NCI-H226 (cell line): ENCODE results near the gene TRIM39.
"Not testable (repeated sequence)": the region's sequence is repeated elsewhere in the genome, so short reads cannot be mapped to it uniquely, and the experiment has no call there.

Experiments
- DNase-seq: peaks from one replicate; pipeline ENCODE4 v3.0.0-alpha.2; 2015

Gene TRIM39

DNA sequence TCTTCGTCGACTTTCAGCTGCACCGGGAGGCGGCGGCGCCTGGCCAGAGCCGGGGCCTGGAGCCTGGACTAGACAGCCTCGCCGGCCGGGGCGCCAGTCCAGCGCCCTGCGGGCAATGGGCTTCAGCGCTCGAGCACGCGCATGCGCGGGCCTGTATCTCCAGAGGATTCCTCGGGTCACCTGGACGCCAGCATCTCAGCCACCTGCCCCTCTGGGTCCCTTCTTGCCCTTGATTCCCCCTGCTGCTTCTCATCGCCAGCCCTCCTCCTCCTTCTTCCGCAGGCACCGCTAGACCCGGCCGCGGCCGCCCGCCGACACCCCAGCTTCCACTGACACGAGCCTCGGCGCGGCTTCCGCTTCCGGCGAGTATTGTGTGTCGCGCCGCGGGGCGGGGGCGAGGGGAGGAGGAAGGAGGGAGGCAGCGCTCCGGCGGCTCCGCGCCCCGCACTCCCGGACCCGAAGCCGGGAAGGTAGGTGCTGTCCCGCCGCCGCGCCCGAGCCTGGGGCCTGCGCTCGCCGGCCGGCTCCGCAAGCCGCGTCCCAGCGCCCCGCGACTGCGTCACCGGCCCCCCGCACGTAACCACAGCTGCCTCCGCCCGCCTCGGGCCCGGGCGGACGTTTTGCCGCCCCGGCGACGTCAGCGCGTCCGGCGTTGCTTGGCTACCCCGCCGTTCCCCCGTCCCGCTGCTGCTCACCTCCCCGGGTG is at the start of gene TRIM39:
Gene TRIM39, plus strand, starts transcription at position 402 of the 706 bp plus-strand sequence. CDS start 2,391 bp downstream, outside the sequence.
- peak; percentile 83 for DNase-seq

GRCh38 chr6:30280988-30281387 is 45.7 kb upstream of the TRIM39 start:
- not testable (repeated sequence) for DNase-seq

DNA sequence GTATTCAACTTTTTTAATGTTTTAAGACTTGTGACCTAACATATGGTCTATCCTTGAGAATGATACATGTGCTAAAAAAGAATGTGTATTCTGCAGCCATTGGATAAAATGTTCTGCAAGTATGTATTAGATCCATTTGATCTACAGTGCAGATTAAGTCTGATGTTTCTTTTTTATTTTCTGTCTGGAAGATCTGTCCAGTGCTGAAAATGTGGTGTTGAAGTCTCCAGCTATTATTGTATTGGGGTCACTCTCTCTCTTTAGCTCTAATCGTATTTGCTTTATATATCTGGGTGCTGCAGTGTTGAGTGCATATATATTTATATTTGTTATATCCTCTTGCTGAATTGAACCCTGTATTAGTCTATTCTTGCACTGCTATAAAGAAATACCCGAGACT is 44.2 kb upstream of the TRIM39 start:
- DNase-seq, result no peak

GRCh38 chr6:30283761-30284160 is 43.0 kb upstream of the TRIM39 start:
- DNase-seq, result no peak

DNA sequence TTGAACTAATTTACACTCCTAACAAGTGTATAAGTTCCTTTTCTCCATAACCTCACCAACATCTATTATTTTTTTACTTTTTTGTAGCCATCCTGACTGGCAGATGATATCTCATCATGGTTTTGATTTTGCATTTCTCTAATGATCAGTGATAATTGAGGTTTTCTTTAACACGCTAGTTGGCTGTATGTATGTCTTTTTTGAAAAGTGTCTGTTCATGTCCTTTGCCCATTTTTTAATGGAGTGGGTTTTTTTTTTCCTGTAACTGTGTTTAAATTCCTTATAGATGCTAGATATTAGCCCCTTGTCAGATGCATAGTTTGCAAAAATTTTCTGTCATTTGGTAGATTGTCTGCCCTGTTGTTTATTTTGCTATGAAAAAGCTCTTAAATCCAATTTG is 39.6 kb upstream of the TRIM39 start:
- DNase-seq, result no peak

GRCh38 chr6:30295837-30296236 is 30.9 kb upstream of the TRIM39 start:
- DNase-seq, result no peak

GRCh38 chr6:30304002-30304401 is 22.7 kb upstream of the TRIM39 start:
- no peak for DNase-seq

DNA sequence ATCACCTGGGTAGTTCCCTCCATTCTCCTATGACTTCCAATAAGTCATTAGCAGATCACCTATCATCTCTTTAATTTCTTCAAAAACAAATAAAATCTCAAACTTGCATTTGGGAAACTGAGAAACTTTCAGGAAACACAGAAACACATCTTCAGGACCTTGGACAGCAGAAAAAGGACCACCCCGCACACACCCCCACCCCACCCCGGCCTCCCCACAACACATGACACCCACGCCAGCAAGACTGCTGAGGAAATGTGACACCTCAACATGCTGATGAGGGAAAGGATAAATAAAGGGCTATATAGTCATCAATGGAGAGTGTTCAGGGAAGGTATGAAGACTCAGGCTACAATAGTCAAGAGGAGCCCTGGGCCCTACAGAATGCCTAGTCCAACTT is 15.6 kb upstream of the TRIM39 start:
- DNase-seq, result no peak

GRCh38 chr6:30311671-30312070 is 15.1 kb upstream of the TRIM39 start:
- no peak for DNase-seq

DNA sequence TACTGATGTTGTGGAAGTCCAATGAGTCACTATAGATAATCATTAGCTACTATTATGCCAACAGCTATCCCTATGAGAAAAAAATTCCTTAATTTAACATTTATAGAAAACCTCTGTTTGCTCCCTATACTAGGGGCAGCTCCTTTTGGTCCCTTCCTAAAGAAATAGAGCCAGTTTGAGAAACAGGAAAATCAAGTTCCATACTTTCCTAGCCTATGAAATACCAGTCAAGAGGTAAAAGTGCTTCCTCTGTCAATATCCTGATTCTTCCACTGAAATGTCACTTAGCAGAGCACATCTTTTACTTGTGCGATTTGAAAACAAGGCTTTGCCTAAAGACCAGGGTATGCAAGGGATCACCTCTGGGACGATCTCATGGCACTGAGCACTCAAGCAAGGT is 14.5 kb upstream of the TRIM39 start:
- DNase-seq, result no peak

- DNase-seq, result no peak
Observed at GRCh38 chr6:30312676-30313321, 13.9 kb upstream of the TRIM39 start.

- DNase-seq, result no peak
Observed at GRCh38 chr6:30315156-30315555, 11.6 kb upstream of the TRIM39 start.

DNA sequence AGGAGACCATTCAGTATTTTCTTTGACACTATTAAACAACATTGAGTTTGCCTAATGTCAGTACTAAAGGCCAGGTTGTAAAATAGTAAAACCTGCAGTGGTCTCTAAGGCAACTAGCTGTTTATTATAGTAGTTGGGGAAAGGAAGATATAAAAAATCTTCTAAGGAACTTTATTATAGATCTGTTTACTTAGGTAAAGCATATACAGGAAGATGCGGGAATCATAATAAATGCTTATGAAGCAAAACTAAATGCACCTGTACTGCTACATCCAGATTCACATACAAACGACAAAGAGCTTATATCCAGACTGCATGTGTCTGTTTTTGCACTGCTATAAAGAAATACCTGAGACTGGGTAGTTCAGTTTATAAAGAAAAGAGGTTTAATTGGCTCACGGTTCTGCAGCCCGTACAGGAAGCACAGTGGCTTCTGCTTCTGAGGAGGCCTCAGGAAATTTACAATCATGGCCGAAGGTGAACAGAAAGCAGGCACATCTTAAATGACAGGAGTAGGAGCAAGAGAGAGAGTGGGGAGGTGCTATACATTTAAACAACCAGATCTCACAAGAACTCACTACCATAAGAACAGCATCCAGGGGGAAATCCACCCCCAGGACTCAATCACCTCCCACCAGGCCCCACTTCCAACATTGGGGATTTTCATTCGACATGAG is 8.7 kb upstream of the TRIM39 start:
- DNase-seq, result no peak

GRCh38 chr6:30319146-30319835 is 7.4 kb upstream of the TRIM39 start:
- DNase-seq, result no peak

DNA sequence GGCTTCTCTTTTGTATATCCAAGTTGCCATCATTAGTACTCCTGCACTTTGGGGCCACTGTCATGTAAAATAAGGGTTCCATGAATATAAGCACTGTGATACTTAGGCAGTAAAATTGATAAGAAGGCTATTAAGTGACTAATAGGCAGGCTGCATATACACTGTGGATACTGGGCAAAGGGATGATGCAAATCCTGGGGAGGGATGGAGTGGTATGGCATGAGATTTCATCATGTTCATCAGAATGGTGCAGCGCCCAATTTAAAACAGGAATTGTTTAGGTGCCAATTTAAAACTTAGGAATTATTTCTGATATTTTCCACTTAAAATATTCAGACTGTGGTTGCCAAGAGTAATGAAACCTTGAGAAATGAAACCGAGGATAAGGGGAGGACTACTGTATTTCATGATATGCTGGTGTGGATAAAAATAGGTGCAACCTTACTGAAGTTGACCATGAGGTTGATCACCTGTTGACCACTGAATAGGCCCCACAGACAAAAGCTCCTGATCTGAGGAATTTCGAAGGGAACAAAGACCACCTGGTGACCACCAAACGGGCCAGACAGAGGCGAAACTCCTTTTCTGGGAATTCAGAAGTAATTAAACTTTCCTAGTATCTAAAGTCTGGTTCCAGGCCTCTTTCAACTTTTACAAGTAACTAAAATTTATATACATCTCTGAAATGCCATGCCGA is 4.9 kb upstream of the TRIM39 start:
- DNase-seq, result peak; percentile 31

DNA sequence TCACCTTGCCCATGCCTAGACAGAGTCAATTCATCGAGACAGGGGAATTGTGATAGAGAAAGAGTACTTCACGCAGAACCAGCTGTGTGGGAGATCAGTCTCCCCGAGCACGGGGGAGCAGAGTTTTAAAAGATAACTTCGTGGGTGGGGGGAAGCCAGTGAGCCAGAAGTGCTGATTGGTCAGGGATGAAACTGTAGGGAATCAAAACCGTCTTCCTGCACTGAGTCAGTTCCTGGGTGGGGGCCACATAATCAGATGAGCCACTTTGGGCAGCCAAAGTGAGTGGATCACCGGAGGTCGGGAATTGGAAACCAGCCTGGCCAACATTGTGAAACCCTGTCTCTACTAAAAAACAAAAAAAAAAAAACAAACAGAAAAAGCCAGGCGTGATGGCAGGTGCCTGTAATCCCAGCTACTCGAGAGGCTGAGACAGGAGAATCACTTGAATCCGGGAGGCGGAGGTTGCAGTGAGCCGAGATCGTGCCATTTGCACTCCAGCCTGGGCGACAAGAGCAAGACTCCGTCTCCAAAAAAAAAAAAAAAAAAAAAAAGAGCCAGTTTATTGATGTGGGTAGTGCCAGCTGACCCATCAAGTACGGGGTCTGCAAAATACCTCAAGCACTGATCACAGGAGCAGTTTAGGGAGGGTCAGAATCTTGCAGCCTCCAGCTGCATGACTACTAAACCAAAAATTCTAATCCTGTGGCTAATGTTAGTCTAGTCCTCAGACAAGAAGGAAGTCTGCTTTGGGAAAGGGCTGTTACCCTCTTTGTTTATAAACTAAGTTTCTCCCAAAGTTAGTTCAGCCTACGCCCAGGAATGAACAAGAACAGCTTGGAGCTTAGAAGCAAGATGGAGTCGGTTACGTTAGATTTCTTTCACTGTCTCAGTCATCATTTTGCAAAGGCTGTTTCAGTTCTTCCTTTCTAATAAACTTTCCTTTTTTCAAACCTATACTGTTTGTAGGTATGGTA is 3.9 kb upstream of the TRIM39 start:
- peak; percentile 82 for DNase-seq

- DNase-seq, result peak; percentile 55
Observed at GRCh38 chr6:30323806-30324205, 2.9 kb upstream of the TRIM39 start.

DNA sequence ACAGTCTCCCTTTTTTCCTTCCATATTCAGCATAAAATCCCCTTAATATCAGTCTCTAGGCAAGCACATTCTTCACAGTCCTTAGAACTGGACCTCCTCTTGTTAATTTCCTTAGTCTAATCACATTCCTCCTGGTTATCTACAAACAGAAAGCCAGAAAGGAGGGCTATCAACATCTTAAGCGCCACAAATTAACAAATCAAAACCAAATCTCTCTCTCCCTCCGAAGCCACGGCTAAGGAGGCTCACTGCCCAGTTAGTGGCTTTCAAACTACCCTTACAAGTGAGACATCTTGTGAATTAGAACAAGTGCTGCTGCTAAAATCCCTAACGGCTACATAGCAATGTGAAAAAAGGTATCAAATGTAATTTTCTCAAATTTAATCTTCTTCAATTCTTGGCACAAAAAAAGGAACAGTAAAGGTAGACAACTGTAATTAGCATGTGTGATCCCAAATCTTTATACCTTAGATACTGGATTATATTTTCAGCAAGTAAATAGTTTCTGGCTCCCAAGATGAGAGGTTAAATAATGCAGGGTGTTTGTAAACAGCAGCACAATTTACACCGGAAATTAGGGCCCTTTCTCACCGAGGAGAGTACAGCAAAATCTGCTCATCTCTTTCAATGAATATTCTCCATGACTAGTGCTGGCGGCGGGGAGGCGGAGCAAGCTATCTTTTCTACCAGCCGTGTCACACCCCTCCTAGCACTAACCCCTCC is 1.4 kb upstream of the TRIM39 start:
- DNase-seq, result peak; percentile 64

DNA sequence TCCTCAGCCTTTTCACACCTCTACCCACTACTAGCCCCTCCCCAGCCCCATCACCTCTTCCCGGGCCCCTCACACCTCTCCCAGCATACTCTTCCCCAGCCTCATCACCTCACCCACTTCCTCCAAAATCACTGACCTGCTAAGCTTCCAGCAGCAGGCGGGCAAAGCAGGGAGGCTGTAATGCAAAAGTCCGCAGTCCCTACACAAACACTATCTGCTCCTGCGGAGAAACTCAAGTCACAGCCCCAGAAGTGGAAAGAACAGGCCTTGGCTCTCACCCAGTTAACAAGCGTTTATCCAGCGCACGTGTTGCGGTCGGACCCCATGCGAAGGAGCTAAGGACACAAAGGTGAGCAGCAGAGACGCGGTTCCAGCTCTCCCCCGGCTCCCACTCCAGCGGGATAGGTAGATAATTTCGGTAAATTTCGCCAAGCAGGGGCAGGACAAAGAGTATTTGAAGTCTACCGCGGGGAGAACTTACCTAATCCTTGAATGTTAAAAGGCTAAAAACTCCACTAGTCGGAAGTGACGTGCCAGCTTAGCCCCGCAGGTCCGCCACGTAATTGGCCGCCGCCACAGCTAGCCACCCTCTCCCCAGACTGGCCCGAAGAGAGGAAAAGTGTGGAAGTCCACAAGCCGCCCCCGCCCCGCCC is 728 bp upstream of the TRIM39 start:
- DNase-seq, result peak; percentile 80

DNA sequence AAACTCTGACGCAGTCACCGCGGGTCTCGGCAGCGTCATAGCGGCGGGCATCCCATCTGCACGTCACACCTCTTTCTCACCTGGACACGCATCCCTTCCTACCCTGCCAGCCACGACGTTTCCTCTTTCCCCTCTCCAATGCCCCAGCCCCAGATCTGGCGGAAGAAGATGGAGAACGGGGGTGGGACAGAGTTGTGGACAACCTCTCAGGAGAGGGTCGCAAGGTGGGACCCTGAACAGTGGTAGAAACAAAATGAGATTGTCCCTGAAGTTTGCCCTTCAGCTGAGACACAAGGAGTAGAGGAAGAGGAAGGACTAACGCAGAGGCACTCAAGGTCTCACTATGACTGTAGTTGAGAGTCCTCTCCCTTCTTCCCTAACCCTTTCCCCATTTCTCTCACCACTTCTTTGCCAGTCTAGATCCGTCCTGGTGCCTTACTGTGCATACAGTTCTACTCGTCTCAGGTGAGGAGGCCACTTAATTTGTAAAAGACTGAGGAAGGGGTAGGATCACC is 562 bp downstream of the TRIM39 start:
- no peak for DNase-seq
